Mesenchymal stem cell (in vitro differentiated cells and primary cell): ENCODE data around the gene COL6A3.

Experiments used
- DNase-seq: peaks from one replicate; pipeline ENCODE4 v3.0.0-alpha.2; 2013
- H2AFZ ChIP-seq: one replicate; pipeline ENCODE4 v1.6.1; 2013; ENCODE audit warnings: low read depth, mild to moderate bottlenecking, control low read depth, inconsistent platforms, low read length, moderate library complexity
- H2AK5ac ChIP-seq: 2 replicates; pipeline ENCODE4 v1.6.1; 2013; ENCODE audit warnings: low read length, moderate library complexity, mild to moderate bottlenecking, inconsistent platforms; ENCODE audit not compliant: severe bottlenecking
- H2BK120ac ChIP-seq: one replicate; pipeline ENCODE4 v1.6.1; 2013; ENCODE audit warnings: low read depth, mild to moderate bottlenecking, inconsistent platforms, low read length, moderate library complexity
- H2BK12ac ChIP-seq, 2 experiments: one replicate each; pipeline ENCODE4 v1.6.1; 2013; ENCODE audit warnings: inconsistent platforms in 2 of 2, low read length in 2 of 2, mild to moderate bottlenecking in 2 of 2, moderate library complexity in 2 of 2, control low read depth in 1 of 2
- H2BK15ac ChIP-seq: one replicate; pipeline ENCODE4 v1.6.1; 2013; ENCODE audit warnings: mild to moderate bottlenecking, low read depth, inconsistent platforms; ENCODE audit not compliant: poor library complexity, severe bottlenecking
- H2BK5ac ChIP-seq: 2 replicates; pipeline ENCODE4 v1.6.1; 2013; ENCODE audit warnings: low read depth, mild to moderate bottlenecking, low read length, control low read depth, inconsistent platforms; ENCODE audit not compliant: poor library complexity, severe bottlenecking
- H3K14ac ChIP-seq, 2 experiments: one replicate each; pipeline ENCODE4 v1.6.1; 2013; ENCODE audit warnings: inconsistent platforms in 2 of 2, low read length in 2 of 2, control low read depth in 1 of 2, mild to moderate bottlenecking in 1 of 2, moderate library complexity in 1 of 2
- H3K18ac ChIP-seq, 2 experiments: one replicate each; pipeline ENCODE4 v1.6.1; 2013; ENCODE audit warnings: inconsistent platforms in 2 of 2, low read length in 2 of 2, control low read depth in 1 of 2, low read depth in 1 of 2, mild to moderate bottlenecking in 1 of 2
- H3K23ac ChIP-seq, 2 experiments: one replicate each; pipeline ENCODE4 v1.6.1; 2013; ENCODE audit warnings: inconsistent platforms in 2 of 2, low read length in 2 of 2, mild to moderate bottlenecking in 2 of 2, moderate library complexity in 2 of 2, control low read depth in 1 of 2
- H3K27ac ChIP-seq: 2 replicates; pipeline ENCODE4 v1.5.1; 2013; ENCODE audit warnings: mild to moderate bottlenecking, moderate library complexity, low read length, control low read depth, inconsistent platforms; ENCODE audit not compliant: poor library complexity, severe bottlenecking
- H3K27me3 ChIP-seq, 2 experiments: 2 replicates each; pipeline versions ENCODE4 v1.6.1 to v1.7.0; 2013; ENCODE audit warnings: low read length in 2 of 2, mild to moderate bottlenecking in 2 of 2, moderate library complexity in 2 of 2, control low read depth in 1 of 2, inconsistent platforms in 1 of 2; ENCODE audit not compliant: control insufficient read depth in 1 of 2, insufficient read depth in 1 of 2
- H3K36me3 ChIP-seq, 2 experiments: 2 replicates each; pipeline versions ENCODE4 v1.6.1 to v1.7.0; 2013; ENCODE audit warnings: low read length in 2 of 2, control low read depth in 1 of 2, inconsistent platforms in 1 of 2, low read depth in 1 of 2, mild to moderate bottlenecking in 1 of 2; ENCODE audit not compliant: insufficient read depth in 2 of 2, control insufficient read depth in 1 of 2
- H3K4ac ChIP-seq, 2 experiments: one replicate each; pipeline ENCODE4 v1.6.1; 2013; ENCODE audit warnings: inconsistent platforms in 2 of 2, low read length in 2 of 2, mild to moderate bottlenecking in 2 of 2, moderate library complexity in 2 of 2, control low read depth in 1 of 2, low read depth in 1 of 2
- H3K4me1 ChIP-seq: 2 replicates; pipeline ENCODE4 v1.6.1; 2013; ENCODE audit warnings: low read depth, low read length, control low read depth; ENCODE audit not compliant: control insufficient read depth, insufficient read depth
- H3K4me2 ChIP-seq: 2 replicates; pipeline ENCODE4 v1.6.1; 2013; ENCODE audit warnings: low read length, mild to moderate bottlenecking, inconsistent platforms; ENCODE audit not compliant: poor library complexity, severe bottlenecking
- H3K4me3 ChIP-seq, 2 experiments: 2 replicates each; pipeline versions ENCODE4 v1.5.1 to v1.7.0; 2013; ENCODE audit warnings: low read length in 2 of 2, mild to moderate bottlenecking in 2 of 2, control low read depth in 1 of 2, low read depth in 1 of 2; ENCODE audit not compliant: insufficient read depth in 1 of 2
- H3K79me1 ChIP-seq: replicated peaks from 2 replicates; pipeline ENCODE4 v1.6.1; 2013; ENCODE audit warnings: mild to moderate bottlenecking, control low read depth, low read length, inconsistent platforms; ENCODE audit not compliant: poor library complexity, severe bottlenecking
- H3K9ac ChIP-seq: 2 replicates; pipeline ENCODE4 v1.7.0; 2013; ENCODE audit warnings: mild to moderate bottlenecking, low read length, moderate library complexity
- H3K9me3 ChIP-seq: 2 replicates; pipeline ENCODE4 v1.7.0; 2013; ENCODE audit warnings: mild to moderate bottlenecking, low read length; ENCODE audit not compliant: control insufficient read depth
- H4K8ac ChIP-seq: one replicate; pipeline ENCODE4 v1.6.1; 2013; ENCODE audit warnings: inconsistent platforms, mild to moderate bottlenecking, low read length, moderate library complexity
- H4K91ac ChIP-seq: one replicate; pipeline ENCODE4 v1.6.1; 2013; ENCODE audit warnings: mild to moderate bottlenecking, low read length, inconsistent platforms
- WGBS: methylation state at CpG from one replicate; pipeline ENCODE4 v1.1.7; 2013; ENCODE audit warnings: mixed read lengths; 5-methylcytosine and 5-hydroxymethylcytosine counted together

The COL6A3 gene

DNA sequence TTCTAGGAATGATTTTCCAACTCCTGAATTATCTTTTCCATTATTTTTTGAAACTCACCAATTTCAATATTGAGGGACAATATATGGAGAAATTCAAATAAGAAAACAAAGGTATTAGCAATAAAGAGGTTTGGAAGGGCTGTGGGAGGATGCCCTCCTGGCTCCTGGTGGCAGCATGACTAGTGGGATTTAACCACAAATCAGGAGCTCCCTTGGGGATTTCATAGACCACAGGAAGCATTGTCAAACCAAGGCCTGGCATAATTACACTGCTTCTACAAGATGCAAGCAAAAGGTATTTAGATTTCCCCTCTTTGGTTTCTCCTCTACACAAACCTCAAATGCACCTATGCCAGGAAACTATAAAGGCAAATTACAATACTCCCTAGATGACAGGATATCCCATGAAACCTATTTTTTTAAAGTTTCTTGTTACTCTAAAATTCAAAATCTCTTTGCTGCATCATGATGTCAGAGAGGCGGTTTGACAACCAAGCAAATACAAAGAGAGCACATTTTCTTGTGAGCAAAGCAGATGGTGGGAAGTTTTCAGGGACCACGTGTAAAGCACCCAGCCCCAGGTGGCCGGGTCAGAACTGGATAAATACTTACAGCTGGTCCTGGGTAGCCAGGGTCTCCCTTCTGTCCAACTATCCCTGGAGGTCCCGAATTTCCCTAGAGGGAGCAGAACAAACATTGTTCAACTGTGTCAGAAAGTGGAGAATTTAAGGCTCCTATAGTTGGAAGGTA is 67.9 kb downstream of the COL6A3 start:
- Histone ChIP-seq H4K91ac (no peak overlapping the region), H3K4me3 (no peak overlapping the region), H2BK120ac (no peak overlapping the region), H3K23ac (no peak overlapping the region), H3K4me1 (peaks cover 11% of the 10 kb centered on the region), H3K9me3 (no peaks in the 10 kb centered on the region), H3K27ac (no peak overlapping the region), H3K9ac (peak overlapping the region; percentile 60), H3K27me3 (peaks cover 0 to 5% of the 10 kb centered on the region in 2 experiments), H2BK5ac (no peak overlapping the region), H3K36me3 (peaks cover 0 to 96% of the 10 kb centered on the region in 2 experiments), H3K4me2 (no peak overlapping the region), H2BK15ac (peak overlapping the region; percentile 15), H3K79me1 (no peaks in the 10 kb centered on the region), H3K4ac (no peak overlapping the region), H2BK12ac (no peak overlapping the region), H3K14ac (no peak overlapping the region), H2AFZ (no peak overlapping the region), H2AK5ac (no peak overlapping the region), H4K8ac (no peak overlapping the region), H3K18ac (no peak overlapping the region)
- 100% methylated on average over 4 of the region's 4 CpGs for WGBS
- DNase-seq: peak; percentile 18

DNA sequence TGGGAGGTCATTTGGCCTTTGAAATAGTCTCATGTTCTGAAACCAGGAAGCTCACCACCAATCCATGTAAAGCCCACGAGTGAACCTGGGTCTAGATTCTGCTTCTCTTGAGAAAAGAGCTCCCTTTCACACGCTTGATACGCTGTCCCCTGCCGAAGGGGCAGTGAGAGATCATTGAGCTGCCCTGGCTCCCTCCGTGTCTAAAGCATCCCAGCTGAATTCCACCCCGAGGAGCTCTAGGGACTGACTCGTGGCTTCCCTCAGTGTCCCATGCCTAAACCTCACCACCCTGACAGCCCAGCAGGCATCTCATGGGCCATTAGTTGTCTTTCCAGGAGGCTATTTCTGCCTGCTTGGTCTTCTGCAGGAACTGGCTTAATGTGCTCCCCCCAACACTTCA is 68.6 kb downstream of the COL6A3 start:
- 91% methylated on average over 7 of the region's 7 CpGs for WGBS
- no peaks in the 10 kb centered on the region for H3K9me3 ChIP-seq

DNA sequence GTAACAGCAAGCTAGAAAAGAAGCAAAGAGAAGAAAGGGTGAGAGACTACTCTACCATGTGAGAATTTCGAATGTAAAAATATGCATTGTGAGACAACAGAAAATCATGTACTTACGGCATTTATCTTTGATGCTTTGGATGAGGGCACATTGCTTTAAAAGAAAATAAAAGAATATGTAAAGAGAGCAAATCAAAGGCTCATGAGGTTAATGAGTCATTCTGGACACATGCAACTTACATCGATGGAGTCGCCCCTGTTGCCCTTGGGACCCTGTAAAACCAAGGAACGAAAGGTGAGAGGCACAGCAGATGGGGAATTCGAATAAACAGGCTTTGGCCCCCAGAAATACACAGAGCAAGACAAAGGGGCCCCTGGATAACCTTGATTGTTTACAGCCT is 69.0 kb downstream of the COL6A3 start:
- Histone ChIP-seq H3K27me3 (no peaks in the 10 kb centered on the region), H4K91ac (no peak overlapping the region), H3K36me3 (peaks cover 0 to 96% of the 10 kb centered on the region in 2 experiments), H3K14ac (no peak overlapping the region), H3K27ac (no peak overlapping the region), H3K9ac (peak overlapping the region; percentile 60), H2AK5ac (no peak overlapping the region), H3K4me3 (no peak overlapping the region), H2AFZ (no peak overlapping the region), H2BK15ac (peak overlapping the region; percentile 3), H3K4ac (no peak overlapping the region), H3K18ac (no peak overlapping the region), H4K8ac (no peak overlapping the region), H3K9me3 (no peaks in the 10 kb centered on the region), H2BK120ac (no peak overlapping the region), H2BK12ac (no peak overlapping the region), H3K23ac (no peak overlapping the region), H3K4me2 (no peak overlapping the region), H3K4me1 (peaks cover 11% of the 10 kb centered on the region), H3K79me1 (no peaks in the 10 kb centered on the region), H2BK5ac (no peak overlapping the region)
- WGBS: 81% methylated on average over 6 of the region's 6 CpGs
- no peak for DNase-seq

More for the DNA sequence above, 68.6 kb downstream of the COL6A3 start:
- H2BK120ac ChIP-seq: no peak overlapping the region
- no peak overlapping the region for H2AFZ ChIP-seq
- no peak overlapping the region for H2BK15ac ChIP-seq
- peak overlapping the region in 1 of 2 experiments; percentile 37 for H3K18ac ChIP-seq
- peak overlapping the region; percentile 60 for H3K9ac ChIP-seq
- H2BK12ac ChIP-seq: peak overlapping the region in 1 of 2 experiments; percentile 4
- no peak overlapping the region for H3K4ac ChIP-seq
- H3K4me2 ChIP-seq: no peak overlapping the region
- no peak overlapping the region for H2AK5ac ChIP-seq
- no peaks in the 10 kb centered on the region for H3K79me1 ChIP-seq
- no peak overlapping the region for H3K4me3 ChIP-seq
- no peak overlapping the region for H4K8ac ChIP-seq
- no peak overlapping the region for H4K91ac ChIP-seq
- peaks cover 0 to 96% of the 10 kb centered on the region in 2 experiments for H3K36me3 ChIP-seq
- no peak overlapping the region for H2BK5ac ChIP-seq
- no peak for DNase-seq
- H3K4me1 ChIP-seq: peaks cover 11% of the 10 kb centered on the region
- no peaks in the 10 kb centered on the region for H3K27me3 ChIP-seq
- H3K23ac ChIP-seq: no peak overlapping the region
- H3K27ac ChIP-seq: no peak overlapping the region
- no peak overlapping the region for H3K14ac ChIP-seq

DNA sequence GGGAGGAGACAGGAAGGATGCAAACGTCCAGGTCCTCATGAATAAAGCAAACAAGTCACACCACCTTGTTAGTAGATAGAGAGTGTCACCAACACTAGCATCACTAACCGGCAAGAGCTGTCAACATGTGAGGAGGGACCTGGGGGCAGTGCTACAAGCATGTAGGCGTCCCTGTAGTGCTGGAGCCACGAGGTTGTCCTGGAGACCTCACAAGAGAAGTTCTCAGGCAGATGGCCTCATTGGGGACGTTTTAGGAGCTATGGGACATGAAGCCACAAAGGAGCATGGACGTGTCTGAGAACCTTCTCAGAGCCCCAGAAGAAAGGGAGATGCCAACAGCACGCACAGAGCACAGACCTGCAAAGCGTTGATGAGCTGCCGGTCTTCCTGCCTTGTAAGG is 70.0 kb downstream of the COL6A3 start:
- Histone ChIP-seq H3K9ac (no peak overlapping the region), H2BK5ac (no peak overlapping the region), H3K4me1 (peaks cover 11% of the 10 kb centered on the region), H4K8ac (peak overlapping the region; percentile 3), H3K36me3 (peaks cover 0 to 96% of the 10 kb centered on the region in 2 experiments), H3K4me2 (no peak overlapping the region), H3K14ac (no peak overlapping the region), H3K4me3 (no peak overlapping the region), H4K91ac (peak overlapping the region; percentile 80), H2AK5ac (peak overlapping the region; percentile 44), H3K18ac (peak overlapping the region in 1 of 2 experiments; percentile 18), H3K27ac (no peak overlapping the region), H3K4ac (no peak overlapping the region), H2BK12ac (peak overlapping the region in 1 of 2 experiments; percentile 38), H3K23ac (no peak overlapping the region), H2BK120ac (no peak overlapping the region), H3K9me3 (no peaks in the 10 kb centered on the region), H3K79me1 (no peaks in the 10 kb centered on the region), H2AFZ (no peak overlapping the region), H3K27me3 (no peaks in the 10 kb centered on the region), H2BK15ac (no peak overlapping the region)
- DNase-seq: no peak
- WGBS: 94% methylated on average over 9 of the region's 9 CpGs
